DND-41 (cell line): Measurements from ENCODE around the gene SLC5A11.

Experiments
- ATAC-seq: fragments of 200-7000 bp; cut with Tn5 transposase; 3 replicates; pipeline ENCODE4 v1.9.1; 2021; ENCODE audit warnings: low read depth; ENCODE audit not compliant: insufficient read depth
- DNase-seq: peaks from one replicate; pipeline ENCODE4 v3.0.0-alpha.2; 2020
- H2AFZ ChIP-seq: 2 replicates; pipeline ENCODE4 v1.6.0; 2012; ENCODE audit warnings: low read depth, low read length
- H3K27ac ChIP-seq: 2 replicates; pipeline ENCODE4 v1.5.1; 2012; ENCODE audit warnings: low read length, inconsistent platforms
- H3K27me3 ChIP-seq: fragments of 200-600 bp; sonication (generic); 2 replicates; pipeline ENCODE4 v1.6.0; 2012; ENCODE audit warnings: low read length, mild to moderate bottlenecking, inconsistent platforms; ENCODE audit not compliant: insufficient read depth, poor library complexity
- H3K36me3 ChIP-seq: 2 replicates; pipeline ENCODE4 v1.5.1; 2012; ENCODE audit warnings: low read length, inconsistent platforms; ENCODE audit not compliant: insufficient read depth
- H3K4me1 ChIP-seq: 2 replicates; pipeline ENCODE4 v1.5.1; 2012; ENCODE audit warnings: mild to moderate bottlenecking, low read length; ENCODE audit not compliant: insufficient read depth
- H3K4me2 ChIP-seq: 2 replicates; pipeline ENCODE4 v1.6.0; 2012; ENCODE audit warnings: mild to moderate bottlenecking, moderate library complexity, low read length, inconsistent platforms; ENCODE audit not compliant: insufficient read depth
- H3K4me3 ChIP-seq, 2 experiments: fragments of 200-600 bp in 1 of 2; shearing (Covaris generic) in 1 of 2; 2 replicates each; pipeline ENCODE4 v1.5.1; 2012 to 2016; ENCODE audit warnings: inconsistent platforms in 2 of 2, low read length in 2 of 2, mild to moderate bottlenecking in 2 of 2, low read depth in 1 of 2, moderate library complexity in 1 of 2
- H3K79me2 ChIP-seq: 2 replicates; pipeline ENCODE4 v1.6.0; 2012; ENCODE audit warnings: low read length, inconsistent platforms; ENCODE audit not compliant: insufficient read depth
- H3K9ac ChIP-seq: 2 replicates; pipeline ENCODE4 v1.6.0; 2012; ENCODE audit warnings: low read depth, mild to moderate bottlenecking, inconsistent platforms, low read length, moderate library complexity
- H3K9me3 ChIP-seq: 2 replicates; pipeline ENCODE4 v1.5.1; 2012; ENCODE audit warnings: low read length, moderate library complexity, mild to moderate bottlenecking, inconsistent platforms; ENCODE audit not compliant: insufficient read depth, severe bottlenecking
- H4K20me1 ChIP-seq: 2 replicates; pipeline ENCODE4 v1.6.0; 2012; ENCODE audit warnings: low read length; ENCODE audit not compliant: insufficient read depth
- CTCF ChIP-seq: IDR thresholded peaks from 2 replicates; pipeline ENCODE4 v1.5.1; 2012; ENCODE audit warnings: borderline replicate concordance, low read length, moderate library complexity, mild to moderate bottlenecking; ENCODE audit not compliant: poor library complexity, severe bottlenecking; ENCODE audit errors: extremely low read depth
- EZH2 ChIP-seq: IDR thresholded peaks from 3 replicates; pipeline ENCODE4 v1.6.1; 2012; ENCODE audit warnings: borderline replicate concordance, low read depth, mild to moderate bottlenecking, moderate library complexity, low read length, inconsistent platforms; ENCODE audit not compliant: severe bottlenecking

Gene SLC5A11

GRCh38 chr16:24946155-24946554, 100.4 kb downstream of the SLC5A11 start:
- Histone ChIP-seq H3K9ac (no peak overlapping the region), H3K27ac (no peak overlapping the region), H3K79me2 (no peaks in the 10 kb centered on the region), H3K4me2 (no peak overlapping the region), H2AFZ (no peak overlapping the region), H3K9me3 (no peaks in the 10 kb centered on the region), H4K20me1 (no peaks in the 10 kb centered on the region), H3K36me3 (peaks cover 51% of the 10 kb centered on the region), H3K4me3 (no peak overlapping the region), H3K27me3 (no peaks in the 10 kb centered on the region), H3K4me1 (no peaks in the 10 kb centered on the region)
- no peak for ATAC-seq
- no peak for TF ChIP-seq CTCF
- no peak for TF ChIP-seq EZH2
- DNase-seq: no peak

- no peaks in the 10 kb centered on the region for H3K4me1 ChIP-seq
- TF ChIP-seq EZH2 (no peak), CTCF (no peak)
- peaks cover 60% of the 10 kb centered on the region for H3K36me3 ChIP-seq
- H3K9me3 ChIP-seq: no peaks in the 10 kb centered on the region
- DNase-seq (no peak), ATAC-seq (no peak)
- no peaks in the 10 kb centered on the region for H3K79me2 ChIP-seq
- H3K4me2 ChIP-seq: no peak overlapping the region
- H3K9ac ChIP-seq: no peak overlapping the region
- no peak overlapping the region for H2AFZ ChIP-seq
- no peaks in the 10 kb centered on the region for H4K20me1 ChIP-seq
- H3K4me3 ChIP-seq: no peak overlapping the region
- no peak overlapping the region for H3K27ac ChIP-seq
- no peaks in the 10 kb centered on the region for H3K27me3 ChIP-seq
Measured at GRCh38 chr16:24950275-24950674, 104.5 kb downstream of the SLC5A11 start.

- no peak overlapping the region for H2AFZ ChIP-seq
- H3K27me3 ChIP-seq: no peaks in the 10 kb centered on the region
- no peak overlapping the region for H3K9ac ChIP-seq
- H3K79me2 ChIP-seq: no peaks in the 10 kb centered on the region
- no peak for DNase-seq
- no peak overlapping the region for H3K4me2 ChIP-seq
- peaks cover 68% of the 10 kb centered on the region for H3K36me3 ChIP-seq
- no peak overlapping the region for H3K4me3 ChIP-seq
- no peaks in the 10 kb centered on the region for H3K9me3 ChIP-seq
- H3K4me1 ChIP-seq: no peaks in the 10 kb centered on the region
- H4K20me1 ChIP-seq: no peaks in the 10 kb centered on the region
- ATAC-seq: no peak
- H3K27ac ChIP-seq: no peak overlapping the region
- TF ChIP-seq CTCF: no peak
- TF ChIP-seq EZH2: no peak
Measured at GRCh38 chr16:24953306-24953705, 107.5 kb downstream of the SLC5A11 start.

GRCh38 chr16:24953721-24954120, 108.0 kb downstream of the SLC5A11 start:
- no peak for ATAC-seq
- Histone ChIP-seq H3K27me3 (no peaks in the 10 kb centered on the region), H3K9me3 (no peaks in the 10 kb centered on the region), H3K9ac (no peak overlapping the region), H3K36me3 (peaks cover 72% of the 10 kb centered on the region), H3K79me2 (no peaks in the 10 kb centered on the region), H4K20me1 (no peaks in the 10 kb centered on the region), H3K4me2 (no peak overlapping the region), H3K4me3 (no peak overlapping the region), H3K4me1 (no peaks in the 10 kb centered on the region), H2AFZ (no peak overlapping the region), H3K27ac (no peak overlapping the region)
- no peak for DNase-seq
- no peak for TF ChIP-seq CTCF
- no peak for TF ChIP-seq EZH2
